HepG2 (cell line): ENCODE results near the gene AGBL1. TPM values are rescaled to one million over a fixed set of nuclear protein-coding genes. Genes with fewer than 3 reads are reported as not detected.

Experiments used
- ATAC-seq: fragments of 200-7000 bp; cut with Tn5 transposase; 3 replicates; pipeline ENCODE4 v1.9.1; 2020; ENCODE audit warnings: mild to moderate bottlenecking, moderate library complexity
- BruUV-seq: library from RNA; stranded (reverse); fragments of 400-500 nt; replicated peaks from 2 replicates; lab custom pipeline; 2021; lab: Mats Ljungman, UMichigan
- CTCF ChIA-PET: fragments of 300-600 bp; formaldehyde crosslinking; extraction: SDS; loops from one replicate; lab custom pipeline; 2021; ENCODE audit warnings: low total read pairs, inconsistent platforms, low intra/inter-chr PET ratio; lab: Yijun Ruan, JAX
- POLR2A ChIA-PET: fragments of 350-600 bp; sonication (Branson Sonifier 250); formaldehyde crosslinking; loops from one replicate; lab custom pipeline; 2020; ENCODE audit warnings: antibody characterized with exemption, inconsistent platforms; lab: Yijun Ruan, JAX
- DNase-seq: peaks from one replicate; pipeline ENCODE4 v3.0.0-alpha.2; 2015; ENCODE audit warnings: low spot score
- FAIRE-seq: peaks from 3 replicates; lab custom pipeline; 2011; peaks lifted over from hg19 to GRCh38; lab: Jason Lieb, UNC
- H2AFZ ChIP-seq: one replicate; pipeline ENCODE4 v1.6.1; 2011; ENCODE audit warnings: low read length, inconsistent platforms
- H3K27ac ChIP-seq: fragments of 300-600 bp; 3 replicates; pipeline ENCODE4 v1.8.0; 2011; ENCODE audit warnings: mixed run types, mild to moderate bottlenecking, mixed read lengths, low read length, inconsistent platforms; ENCODE audit not compliant: insufficient read depth; ENCODE audit errors: extremely low read length
- H3K27me3 ChIP-seq, 2 experiments: fragments of 200-600 bp in 1 of 2; 2 replicates in 1 of 2; 3 replicates in 1 of 2; pipeline versions ENCODE4 v1.6.0 to v1.8.0; 2011; ENCODE audit warnings: low read length in 2 of 2, mild to moderate bottlenecking in 2 of 2, moderate library complexity in 2 of 2, inconsistent platforms in 1 of 2; ENCODE audit not compliant: insufficient read depth in 2 of 2, control insufficient read depth in 1 of 2
- H3K36me3 ChIP-seq, 2 experiments: fragments of 200-600 bp in 1 of 2; replicated peaks in 1 of 2; 2 replicates in 1 of 2; 3 replicates in 1 of 2; pipeline versions ENCODE4 v1.5.1 to v1.8.0; 2011; ENCODE audit warnings: low read length in 2 of 2, inconsistent platforms in 1 of 2; ENCODE audit not compliant: insufficient read depth in 2 of 2, control insufficient read depth in 1 of 2
- H3K4me1 ChIP-seq: 2 replicates; pipeline ENCODE4 v1.5.1; 2012; ENCODE audit warnings: low read length, inconsistent platforms; ENCODE audit not compliant: insufficient read depth
- H3K4me2 ChIP-seq: 2 replicates; pipeline ENCODE4 v1.6.0; 2011; ENCODE audit warnings: low read depth, low read length, inconsistent platforms
- H3K4me3 ChIP-seq, 3 experiments: fragments of 200-600 bp in 1 of 3; sonication (generic), shearing (Covaris generic) in 1 of 3; replicated peaks in 1 of 3; 2 replicates each; pipeline ENCODE4 v1.5.1; 2011 to 2016; ENCODE audit warnings: low read length in 3 of 3, inconsistent platforms in 2 of 3, low read depth in 2 of 3, mild to moderate bottlenecking in 2 of 3, control low read depth in 1 of 3, mixed read lengths in 1 of 3; ENCODE audit not compliant: insufficient read depth in 1 of 3
- H3K79me2 ChIP-seq: one replicate; pipeline ENCODE4 v1.6.1; 2011; ENCODE audit warnings: low read length, inconsistent platforms; ENCODE audit not compliant: insufficient read depth
- H3K9ac ChIP-seq: 2 replicates; pipeline ENCODE4 v1.6.0; 2011; ENCODE audit warnings: mild to moderate bottlenecking, low read depth, low read length, inconsistent platforms; ENCODE audit not compliant: insufficient read depth
- H3K9me3 ChIP-seq: 2 replicates; pipeline ENCODE4 v1.5.1; 2012; ENCODE audit warnings: mild to moderate bottlenecking, low read length
- H4K20me1 ChIP-seq: 2 replicates; pipeline ENCODE4 v1.6.0; 2011; ENCODE audit warnings: inconsistent platforms, mild to moderate bottlenecking, low read length, moderate library complexity; ENCODE audit not compliant: insufficient read depth
- HNRNPK ChIP-seq: fragments of 200-400 bp; formaldehyde crosslinking; IDR thresholded peaks from 2 replicates; pipeline ENCODE4 v1.6.1; 2018; ENCODE audit warnings: low read length, low read depth, moderate library complexity, mild to moderate bottlenecking; ENCODE audit not compliant: poor library complexity, severe bottlenecking
- PRMT3 ChIP-seq: sonication (generic); formaldehyde crosslinking; IDR thresholded peaks from 2 replicates; pipeline ENCODE4 v1.8.1; 2022; ENCODE audit warnings: low read depth, mild to moderate bottlenecking, moderate library complexity, missing genetic modification reagents, borderline replicate concordance
- ZNF230 ChIP-seq: sonication (generic); formaldehyde crosslinking; IDR thresholded peaks from 2 replicates; pipeline ENCODE4 v1.4.0; 2020; ENCODE audit warnings: mild to moderate bottlenecking, missing genetic modification reagents
- ZNF264 ChIP-seq: sonication (generic); formaldehyde crosslinking; IDR thresholded peaks from 2 replicates; pipeline ENCODE4 v1.4.0; 2020; ENCODE audit warnings: missing genetic modification reagents
- ZNF747 ChIP-seq: sonication (generic); formaldehyde crosslinking; IDR thresholded peaks from 2 replicates; pipeline ENCODE4 v1.8.1; 2023; ENCODE audit warnings: missing genetic modification reagents, mild to moderate bottlenecking, borderline replicate concordance
- WGBS: methylation state at CpG from one replicate; pipeline ENCODE4 v1.1.6; 2017; ENCODE audit warnings: low lambda C conversion rate; 5-methylcytosine and 5-hydroxymethylcytosine counted together
- in situ Hi-C: cut with HindIII; loops from 2 replicates; pipeline ENCODE4 v1.10.0; 2017; ENCODE audit warnings: low pct_unique_long_range_greater_than_20kb; ENCODE audit not compliant: extremely low pct_ligation_motif_present
- intact Hi-C: fragments of 100-400 bp; cut with micrococcal nuclease; formaldehyde crosslinking; loops from one replicate; pipeline ENCODE4 v1.10.0; 2022; ENCODE audit not compliant: unreplicated experiment
- polyA plus RNA-seq, 8 experiments: library from polyadenylated mRNA; depleted of rRNA in 3 of 8; stranded (reverse) in 7 of 8; unstranded in 1 of 8; fragments of >200 nt; fragmentation: Illumina TruSeq in 4 of 8; extraction: Trizol in 4 of 8; gene quantifications; 2 replicates each; pipeline versions ENCODE4 v1.2.1 to v1.2.3, GENCODE V29; 2011 to 2016; ENCODE audit warnings: low read depth in 4 of 8, missing spikeins in 1 of 8, mixed read lengths in 1 of 8; ENCODE audit not compliant: insufficient read depth in 1 of 8
- total RNA-seq, 5 experiments: library from RNA; depleted of rRNA; stranded (reverse); fragments of >200 nt; fragmentation: Illumina TruSeq; extraction: Trizol; gene quantifications; 2 replicates each; pipeline ENCODE4 v1.2.3, GENCODE V29; 2016; ENCODE audit warnings: low read depth in 1 of 5
- TF ChIP-seq, protein P1 (sequence below): sonication (generic); formaldehyde crosslinking; IDR thresholded peaks from 2 replicates; pipeline ENCODE4 v1.8.1; 2023; ENCODE audit warnings: mild to moderate bottlenecking, missing genetic modification reagents
- TF ChIP-seq, protein P2 (sequence below): sonication (generic); formaldehyde crosslinking; IDR thresholded peaks from 2 replicates; pipeline ENCODE4 v1.4.0; 2020; ENCODE audit warnings: mild to moderate bottlenecking, missing genetic modification reagents
- TF ChIP-seq, protein P3 (sequence below): sonication (generic); formaldehyde crosslinking; IDR thresholded peaks from 2 replicates; pipeline ENCODE4 v1.5.1; 2020; ENCODE audit warnings: missing genetic modification reagents, mild to moderate bottlenecking, borderline replicate concordance
- TF ChIP-seq, protein P4 (sequence below): IDR thresholded peaks from 2 replicates; pipeline ENCODE4 v1.6.1; 2016; ENCODE audit warnings: mild to moderate bottlenecking, missing biosample characterization, missing genetic modification reagents

Gene AGBL1
- total and polyA plus RNA-seq, 2 of the 13 experiments (the other 11 are each of a cell fraction or from before 2014, with no cell fraction given), result 0.01 TPM; not detected in 1

DNA sequence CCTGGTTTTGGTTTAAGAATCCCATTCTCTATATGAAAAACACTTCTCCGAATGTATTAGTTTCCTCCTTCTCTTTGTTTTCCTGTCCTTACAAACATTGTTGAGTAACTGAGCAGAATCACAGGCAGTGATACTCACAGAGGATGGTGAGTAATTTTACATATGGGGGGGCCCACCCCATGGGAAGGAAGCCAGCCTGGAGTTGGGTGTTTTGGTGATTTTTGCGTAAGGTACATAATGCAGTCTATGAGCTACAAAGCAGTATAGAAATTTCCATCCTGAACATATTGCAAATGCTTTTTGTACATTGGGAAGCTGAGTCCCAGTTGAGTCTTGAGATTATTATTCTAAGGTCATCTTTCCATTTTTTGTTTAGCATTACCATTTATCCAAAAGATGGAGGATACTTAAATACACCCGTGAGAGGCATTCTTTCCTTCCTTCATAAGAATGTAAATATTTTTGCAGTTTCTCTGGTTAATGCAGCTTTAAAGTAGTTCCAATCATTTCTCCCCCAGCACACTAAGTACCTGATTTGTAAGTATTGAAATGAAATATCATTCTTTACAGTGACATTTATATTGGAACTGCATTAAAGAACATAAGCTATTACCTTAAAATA is 476.8 kb downstream of the AGBL1 start:
- FAIRE-seq, result no peak
- in situ Hi-C loops, result no loop called here
- WGBS, result 23% methylated on average over 3 of the region's 3 CpGs

GRCh38 chr15:86557018-86557550 is 477.4 kb downstream of the AGBL1 start:
- TF ChIP-seq, protein P1, sequence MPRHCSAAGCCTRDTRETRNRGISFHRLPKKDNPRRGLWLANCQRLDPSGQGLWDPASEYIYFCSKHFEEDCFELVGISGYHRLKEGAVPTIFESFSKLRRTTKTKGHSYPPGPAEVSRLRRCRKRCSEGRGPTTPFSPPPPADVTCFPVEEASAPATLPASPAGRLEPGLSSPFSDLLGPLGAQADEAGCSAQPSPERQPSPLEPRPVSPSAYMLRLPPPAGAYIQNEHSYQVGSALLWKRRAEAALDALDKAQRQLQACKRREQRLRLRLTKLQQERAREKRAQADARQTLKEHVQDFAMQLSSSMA, result no peak
- TF ChIP-seq, protein P2, sequence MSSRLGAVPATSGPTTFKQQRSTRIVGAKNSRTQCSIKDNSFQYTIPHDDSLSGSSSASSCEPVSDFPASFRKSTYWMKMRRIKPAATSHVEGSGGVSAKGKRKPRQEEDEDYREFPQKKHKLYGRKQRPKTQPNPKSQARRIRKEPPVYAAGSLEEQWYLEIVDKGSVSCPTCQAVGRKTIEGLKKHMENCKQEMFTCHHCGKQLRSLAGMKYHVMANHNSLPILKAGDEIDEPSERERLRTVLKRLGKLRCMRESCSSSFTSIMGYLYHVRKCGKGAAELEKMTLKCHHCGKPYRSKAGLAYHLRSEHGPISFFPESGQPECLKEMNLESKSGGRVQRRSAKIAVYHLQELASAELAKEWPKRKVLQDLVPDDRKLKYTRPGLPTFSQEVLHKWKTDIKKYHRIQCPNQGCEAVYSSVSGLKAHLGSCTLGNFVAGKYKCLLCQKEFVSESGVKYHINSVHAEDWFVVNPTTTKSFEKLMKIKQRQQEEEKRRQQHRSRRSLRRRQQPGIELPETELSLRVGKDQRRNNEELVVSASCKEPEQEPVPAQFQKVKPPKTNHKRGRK, result no peak
- TF ChIP-seq ZNF230 (CRISPR knock-in tag), result no peak
- no peak for TF ChIP-seq ZNF264 (CRISPR knock-in tag)
- H3K4me1 ChIP-seq, result no peaks in the 10 kb centered on the region
- FAIRE-seq, result no peak
- H3K27me3 ChIP-seq, result no peaks in the 10 kb centered on the region
- H3K9ac ChIP-seq, result no peak overlapping the region
- no peaks in the 10 kb centered on the region for H4K20me1 ChIP-seq
- ChIA-PET CTCF (no interaction called here), POLR2A (no interaction called here)
- intact Hi-C loops (no loop called here), in situ Hi-C loops (no loop called here)
- no peaks in the 10 kb centered on the region for H3K36me3 ChIP-seq
- H3K9me3 ChIP-seq, result peaks cover 72% of the 10 kb centered on the region
- H3K4me3 ChIP-seq, result no peak overlapping the region
- H2AFZ ChIP-seq, result no peak overlapping the region
- no peak for DNase-seq
- 2% methylated on average over 2 of the region's 3 CpGs for WGBS
- H3K79me2 ChIP-seq, result no peaks in the 10 kb centered on the region
- no TSS peak for BruUV-seq
- H3K4me2 ChIP-seq, result no peak overlapping the region
- H3K27ac ChIP-seq, result no peak overlapping the region
- no peak for ATAC-seq

More for the DNA sequence above, 476.8 kb downstream of the AGBL1 start:
- peaks cover 78% of the 10 kb centered on the region for H3K9me3 ChIP-seq
- no peak overlapping the region for H3K9ac ChIP-seq
- ChIA-PET CTCF (no interaction called here), POLR2A (no interaction called here)
- H3K4me2 ChIP-seq, result no peak overlapping the region
- H3K4me1 ChIP-seq, result no peaks in the 10 kb centered on the region
- no peak for TF ChIP-seq ZNF747 (CRISPR knock-in tag)
- TF ChIP-seq, protein P3, sequence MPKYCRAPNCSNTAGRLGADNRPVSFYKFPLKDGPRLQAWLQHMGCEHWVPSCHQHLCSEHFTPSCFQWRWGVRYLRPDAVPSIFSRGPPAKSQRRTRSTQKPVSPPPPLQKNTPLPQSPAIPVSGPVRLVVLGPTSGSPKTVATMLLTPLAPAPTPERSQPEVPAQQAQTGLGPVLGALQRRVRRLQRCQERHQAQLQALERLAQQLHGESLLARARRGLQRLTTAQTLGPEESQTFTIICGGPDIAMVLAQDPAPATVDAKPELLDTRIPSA (CRISPR knock-in tag), result no peak
- TF ChIP-seq, protein P4, sequence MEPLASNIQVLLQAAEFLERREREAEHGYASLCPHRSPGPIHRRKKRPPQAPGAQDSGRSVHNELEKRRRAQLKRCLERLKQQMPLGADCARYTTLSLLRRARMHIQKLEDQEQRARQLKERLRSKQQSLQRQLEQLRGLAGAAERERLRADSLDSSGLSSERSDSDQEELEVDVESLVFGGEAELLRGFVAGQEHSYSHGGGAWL (CRISPR knock-in tag), result no peak
- TF ChIP-seq PRMT3, result no peak
- TF ChIP-seq HNRNPK, result no peak
- H3K79me2 ChIP-seq, result no peaks in the 10 kb centered on the region
- no peaks in the 10 kb centered on the region for H3K27me3 ChIP-seq
- BruUV-seq, result no TSS peak
- ATAC-seq, result no peak
- H3K36me3 ChIP-seq, result no peaks in the 10 kb centered on the region
- no peak overlapping the region for H3K4me3 ChIP-seq
- no peak overlapping the region for H3K27ac ChIP-seq
- no peak overlapping the region for H2AFZ ChIP-seq
- H4K20me1 ChIP-seq, result no peaks in the 10 kb centered on the region
- no peak for DNase-seq
- intact Hi-C loops, result no loop called here
